OCI-M2 (cell line): ENCODE data around the gene LGALS12.

Experiments used
- DNase-seq: peaks from one replicate; lab custom pipeline; 2025; ENCODE audit not compliant: unreplicated experiment; lab: John Stamatoyannopoulos, UW

Gene LGALS12

GRCh38 chr11:63505857-63506528 lies at the start of gene LGALS12:
Gene LGALS12, plus strand, starts transcription at chr11:63506084. Its CDS starts 375 bp downstream, at chr11:63506459.
- peak; percentile 60 for DNase-seq

- no peak for DNase-seq
Measured at GRCh38 chr11:63459586-63459985, 46.3 kb upstream of the LGALS12 start.

- no peak for DNase-seq
Measured at GRCh38 chr11:63462137-63462536, 43.7 kb upstream of the LGALS12 start.

- DNase-seq, result no peak
Measured at GRCh38 chr11:63470311-63470710, 35.6 kb upstream of the LGALS12 start.

- DNase-seq, result no peak
Measured at GRCh38 chr11:63472372-63472771, 33.5 kb upstream of the LGALS12 start.

- DNase-seq, result no peak
Measured at GRCh38 chr11:63476618-63477017, 29.3 kb upstream of the LGALS12 start.

GRCh38 chr11:63478896-63479295 lies 27.0 kb upstream of the LGALS12 start:
- peak; percentile 3 for DNase-seq

GRCh38 chr11:63480039-63480438 lies 25.8 kb upstream of the LGALS12 start:
- DNase-seq, result no peak

GRCh38 chr11:63485777-63486176 lies 20.1 kb upstream of the LGALS12 start:
- DNase-seq, result no peak

GRCh38 chr11:63488789-63489188 lies 17.1 kb upstream of the LGALS12 start:
- no peak for DNase-seq

GRCh38 chr11:63489879-63490278 lies 16.0 kb upstream of the LGALS12 start:
- DNase-seq, result no peak

GRCh38 chr11:63490551-63491239 lies 15.2 kb upstream of the LGALS12 start, which contains the start of gene PLAAT5:
Gene PLAAT5, minus strand, starts transcription at chr11:63491167. Its CDS starts 133 bp downstream, at chr11:63491034.
- no peak for DNase-seq

- DNase-seq, result no peak
Measured at GRCh38 chr11:63491240-63491587, 14.7 kb upstream of the LGALS12 start.

GRCh38 chr11:63491636-63492372 lies 14.1 kb upstream of the LGALS12 start:
- DNase-seq, result no peak

- no peak for DNase-seq
Measured at GRCh38 chr11:63492441-63492840, 13.4 kb upstream of the LGALS12 start.

- no peak for DNase-seq
Measured at GRCh38 chr11:63493127-63493526, 12.8 kb upstream of the LGALS12 start.

GRCh38 chr11:63494975-63495374 lies 10.9 kb upstream of the LGALS12 start:
- DNase-seq, result no peak

GRCh38 chr11:63499874-63500273 lies 6.0 kb upstream of the LGALS12 start:
- DNase-seq, result no peak

- no peak for DNase-seq
Measured at GRCh38 chr11:63501236-63501635, 4.6 kb upstream of the LGALS12 start.

- DNase-seq, result no peak
Measured at GRCh38 chr11:63502252-63502820, 3.5 kb upstream of the LGALS12 start.

- no peak for DNase-seq
Measured at GRCh38 chr11:63503492-63503891, 2.4 kb upstream of the LGALS12 start.

- DNase-seq, result no peak
Measured at GRCh38 chr11:63504054-63504453, 1.8 kb upstream of the LGALS12 start.
